GM23338 (cell line): ENCODE data around the gene REPS1.

Source experiments
- CREB1 ChIP-seq: fragments of 250-450 bp; sonication (Bioruptor Pico); IDR thresholded peaks from 2 replicates; pipeline ENCODE4 v1.5.0; 2020; ENCODE audit warnings: low read depth, mild to moderate bottlenecking, moderate library complexity
- EZH2 ChIP-seq: fragments of 200-600 bp; sonication (generic); IDR thresholded peaks from one replicate; pipeline ENCODE4 v1.8.0; 2017; ENCODE audit warnings: antibody characterized with exemption, mild to moderate bottlenecking, low read depth; ENCODE audit not compliant: unreplicated experiment
- EZH2phosphoT487 ChIP-seq: fragments of 200-600 bp; sonication (generic); IDR thresholded peaks from one replicate; pipeline ENCODE4 v1.8.1; 2018; ENCODE audit warnings: antibody characterized with exemption; ENCODE audit not compliant: unreplicated experiment
- JUNB ChIP-seq: IDR thresholded peaks from one replicate; pipeline ENCODE4 v1.6.1; 2016; ENCODE audit warnings: antibody characterized with exemption; ENCODE audit not compliant: unreplicated experiment
- NANOG ChIP-seq: IDR thresholded peaks from 2 replicates; pipeline ENCODE4 v1.6.1; 2016; ENCODE audit warnings: antibody characterized with exemption, borderline replicate concordance
- POLR2AphosphoS5 ChIP-seq: IDR thresholded peaks from 2 replicates; pipeline ENCODE4 v1.6.1; 2016; ENCODE audit warnings: antibody characterized with exemption, low read depth
- STAT1 ChIP-seq: IDR thresholded peaks from one replicate; pipeline ENCODE4 v1.6.1; 2016; ENCODE audit warnings: antibody characterized with exemption; ENCODE audit not compliant: unreplicated experiment
- ZNF114 ChIP-seq: fragments of 250-450 bp; sonication (Bioruptor Pico); IDR thresholded peaks from 2 replicates; pipeline ENCODE4 v1.5.0; 2020; ENCODE audit warnings: mild to moderate bottlenecking, moderate library complexity
- ZNF331 ChIP-seq: fragments of 250-450 bp; sonication (Bioruptor Pico); IDR thresholded peaks from 2 replicates; pipeline ENCODE4 v1.5.0; 2020; ENCODE audit warnings: low read depth, mild to moderate bottlenecking, moderate library complexity
- TF ChIP-seq, protein P1 (sequence below), 2 experiments: fragments of 200-600 bp in 1 of 2; sonication (generic) in 1 of 2; conservative IDR thresholded peaks; 2 replicates each; pipeline versions ENCODE4 v1.5.1 to v1.6.1; 2016 to 2017; ENCODE audit warnings: antibody characterized with exemption in 2 of 2, low read depth in 2 of 2, mild to moderate bottlenecking in 2 of 2, moderate library complexity in 1 of 2
- TF ChIP-seq, protein P2 (sequence below): IDR thresholded peaks from one replicate; pipeline ENCODE4 v1.6.1; 2018; ENCODE audit warnings: antibody characterized with exemption; ENCODE audit not compliant: unreplicated experiment
- TF ChIP-seq, protein P3 (sequence below): fragments of 250-450 bp; sonication (Bioruptor Pico); IDR thresholded peaks from 2 replicates; pipeline ENCODE4 v1.5.0; 2020; ENCODE audit warnings: mild to moderate bottlenecking, moderate library complexity

- TF ChIP-seq POLR2AphosphoS5 (no peak), EZH2 (no peak), EZH2phosphoT487 (no peak), CREB1 (CRISPR knock-in tag) (no peak), NANOG (no peak), ZNF114 (CRISPR knock-in tag) (no peak), JUNB (no peak), STAT1 (no peak), ZNF331 (CRISPR knock-in tag) (no peak)
- TF ChIP-seq, protein P1, sequence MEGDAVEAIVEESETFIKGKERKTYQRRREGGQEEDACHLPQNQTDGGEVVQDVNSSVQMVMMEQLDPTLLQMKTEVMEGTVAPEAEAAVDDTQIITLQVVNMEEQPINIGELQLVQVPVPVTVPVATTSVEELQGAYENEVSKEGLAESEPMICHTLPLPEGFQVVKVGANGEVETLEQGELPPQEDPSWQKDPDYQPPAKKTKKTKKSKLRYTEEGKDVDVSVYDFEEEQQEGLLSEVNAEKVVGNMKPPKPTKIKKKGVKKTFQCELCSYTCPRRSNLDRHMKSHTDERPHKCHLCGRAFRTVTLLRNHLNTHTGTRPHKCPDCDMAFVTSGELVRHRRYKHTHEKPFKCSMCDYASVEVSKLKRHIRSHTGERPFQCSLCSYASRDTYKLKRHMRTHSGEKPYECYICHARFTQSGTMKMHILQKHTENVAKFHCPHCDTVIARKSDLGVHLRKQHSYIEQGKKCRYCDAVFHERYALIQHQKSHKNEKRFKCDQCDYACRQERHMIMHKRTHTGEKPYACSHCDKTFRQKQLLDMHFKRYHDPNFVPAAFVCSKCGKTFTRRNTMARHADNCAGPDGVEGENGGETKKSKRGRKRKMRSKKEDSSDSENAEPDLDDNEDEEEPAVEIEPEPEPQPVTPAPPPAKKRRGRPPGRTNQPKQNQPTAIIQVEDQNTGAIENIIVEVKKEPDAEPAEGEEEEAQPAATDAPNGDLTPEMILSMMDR (conservative IDR thresholded peaks at IDR 0.05; ENCODE audit: low read depth in 2 of 2): no peak
- TF ChIP-seq, protein P2, sequence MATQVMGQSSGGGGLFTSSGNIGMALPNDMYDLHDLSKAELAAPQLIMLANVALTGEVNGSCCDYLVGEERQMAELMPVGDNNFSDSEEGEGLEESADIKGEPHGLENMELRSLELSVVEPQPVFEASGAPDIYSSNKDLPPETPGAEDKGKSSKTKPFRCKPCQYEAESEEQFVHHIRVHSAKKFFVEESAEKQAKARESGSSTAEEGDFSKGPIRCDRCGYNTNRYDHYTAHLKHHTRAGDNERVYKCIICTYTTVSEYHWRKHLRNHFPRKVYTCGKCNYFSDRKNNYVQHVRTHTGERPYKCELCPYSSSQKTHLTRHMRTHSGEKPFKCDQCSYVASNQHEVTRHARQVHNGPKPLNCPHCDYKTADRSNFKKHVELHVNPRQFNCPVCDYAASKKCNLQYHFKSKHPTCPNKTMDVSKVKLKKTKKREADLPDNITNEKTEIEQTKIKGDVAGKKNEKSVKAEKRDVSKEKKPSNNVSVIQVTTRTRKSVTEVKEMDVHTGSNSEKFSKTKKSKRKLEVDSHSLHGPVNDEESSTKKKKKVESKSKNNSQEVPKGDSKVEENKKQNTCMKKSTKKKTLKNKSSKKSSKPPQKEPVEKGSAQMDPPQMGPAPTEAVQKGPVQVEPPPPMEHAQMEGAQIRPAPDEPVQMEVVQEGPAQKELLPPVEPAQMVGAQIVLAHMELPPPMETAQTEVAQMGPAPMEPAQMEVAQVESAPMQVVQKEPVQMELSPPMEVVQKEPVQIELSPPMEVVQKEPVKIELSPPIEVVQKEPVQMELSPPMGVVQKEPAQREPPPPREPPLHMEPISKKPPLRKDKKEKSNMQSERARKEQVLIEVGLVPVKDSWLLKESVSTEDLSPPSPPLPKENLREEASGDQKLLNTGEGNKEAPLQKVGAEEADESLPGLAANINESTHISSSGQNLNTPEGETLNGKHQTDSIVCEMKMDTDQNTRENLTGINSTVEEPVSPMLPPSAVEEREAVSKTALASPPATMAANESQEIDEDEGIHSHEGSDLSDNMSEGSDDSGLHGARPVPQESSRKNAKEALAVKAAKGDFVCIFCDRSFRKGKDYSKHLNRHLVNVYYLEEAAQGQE: no peak
- TF ChIP-seq, protein P3, sequence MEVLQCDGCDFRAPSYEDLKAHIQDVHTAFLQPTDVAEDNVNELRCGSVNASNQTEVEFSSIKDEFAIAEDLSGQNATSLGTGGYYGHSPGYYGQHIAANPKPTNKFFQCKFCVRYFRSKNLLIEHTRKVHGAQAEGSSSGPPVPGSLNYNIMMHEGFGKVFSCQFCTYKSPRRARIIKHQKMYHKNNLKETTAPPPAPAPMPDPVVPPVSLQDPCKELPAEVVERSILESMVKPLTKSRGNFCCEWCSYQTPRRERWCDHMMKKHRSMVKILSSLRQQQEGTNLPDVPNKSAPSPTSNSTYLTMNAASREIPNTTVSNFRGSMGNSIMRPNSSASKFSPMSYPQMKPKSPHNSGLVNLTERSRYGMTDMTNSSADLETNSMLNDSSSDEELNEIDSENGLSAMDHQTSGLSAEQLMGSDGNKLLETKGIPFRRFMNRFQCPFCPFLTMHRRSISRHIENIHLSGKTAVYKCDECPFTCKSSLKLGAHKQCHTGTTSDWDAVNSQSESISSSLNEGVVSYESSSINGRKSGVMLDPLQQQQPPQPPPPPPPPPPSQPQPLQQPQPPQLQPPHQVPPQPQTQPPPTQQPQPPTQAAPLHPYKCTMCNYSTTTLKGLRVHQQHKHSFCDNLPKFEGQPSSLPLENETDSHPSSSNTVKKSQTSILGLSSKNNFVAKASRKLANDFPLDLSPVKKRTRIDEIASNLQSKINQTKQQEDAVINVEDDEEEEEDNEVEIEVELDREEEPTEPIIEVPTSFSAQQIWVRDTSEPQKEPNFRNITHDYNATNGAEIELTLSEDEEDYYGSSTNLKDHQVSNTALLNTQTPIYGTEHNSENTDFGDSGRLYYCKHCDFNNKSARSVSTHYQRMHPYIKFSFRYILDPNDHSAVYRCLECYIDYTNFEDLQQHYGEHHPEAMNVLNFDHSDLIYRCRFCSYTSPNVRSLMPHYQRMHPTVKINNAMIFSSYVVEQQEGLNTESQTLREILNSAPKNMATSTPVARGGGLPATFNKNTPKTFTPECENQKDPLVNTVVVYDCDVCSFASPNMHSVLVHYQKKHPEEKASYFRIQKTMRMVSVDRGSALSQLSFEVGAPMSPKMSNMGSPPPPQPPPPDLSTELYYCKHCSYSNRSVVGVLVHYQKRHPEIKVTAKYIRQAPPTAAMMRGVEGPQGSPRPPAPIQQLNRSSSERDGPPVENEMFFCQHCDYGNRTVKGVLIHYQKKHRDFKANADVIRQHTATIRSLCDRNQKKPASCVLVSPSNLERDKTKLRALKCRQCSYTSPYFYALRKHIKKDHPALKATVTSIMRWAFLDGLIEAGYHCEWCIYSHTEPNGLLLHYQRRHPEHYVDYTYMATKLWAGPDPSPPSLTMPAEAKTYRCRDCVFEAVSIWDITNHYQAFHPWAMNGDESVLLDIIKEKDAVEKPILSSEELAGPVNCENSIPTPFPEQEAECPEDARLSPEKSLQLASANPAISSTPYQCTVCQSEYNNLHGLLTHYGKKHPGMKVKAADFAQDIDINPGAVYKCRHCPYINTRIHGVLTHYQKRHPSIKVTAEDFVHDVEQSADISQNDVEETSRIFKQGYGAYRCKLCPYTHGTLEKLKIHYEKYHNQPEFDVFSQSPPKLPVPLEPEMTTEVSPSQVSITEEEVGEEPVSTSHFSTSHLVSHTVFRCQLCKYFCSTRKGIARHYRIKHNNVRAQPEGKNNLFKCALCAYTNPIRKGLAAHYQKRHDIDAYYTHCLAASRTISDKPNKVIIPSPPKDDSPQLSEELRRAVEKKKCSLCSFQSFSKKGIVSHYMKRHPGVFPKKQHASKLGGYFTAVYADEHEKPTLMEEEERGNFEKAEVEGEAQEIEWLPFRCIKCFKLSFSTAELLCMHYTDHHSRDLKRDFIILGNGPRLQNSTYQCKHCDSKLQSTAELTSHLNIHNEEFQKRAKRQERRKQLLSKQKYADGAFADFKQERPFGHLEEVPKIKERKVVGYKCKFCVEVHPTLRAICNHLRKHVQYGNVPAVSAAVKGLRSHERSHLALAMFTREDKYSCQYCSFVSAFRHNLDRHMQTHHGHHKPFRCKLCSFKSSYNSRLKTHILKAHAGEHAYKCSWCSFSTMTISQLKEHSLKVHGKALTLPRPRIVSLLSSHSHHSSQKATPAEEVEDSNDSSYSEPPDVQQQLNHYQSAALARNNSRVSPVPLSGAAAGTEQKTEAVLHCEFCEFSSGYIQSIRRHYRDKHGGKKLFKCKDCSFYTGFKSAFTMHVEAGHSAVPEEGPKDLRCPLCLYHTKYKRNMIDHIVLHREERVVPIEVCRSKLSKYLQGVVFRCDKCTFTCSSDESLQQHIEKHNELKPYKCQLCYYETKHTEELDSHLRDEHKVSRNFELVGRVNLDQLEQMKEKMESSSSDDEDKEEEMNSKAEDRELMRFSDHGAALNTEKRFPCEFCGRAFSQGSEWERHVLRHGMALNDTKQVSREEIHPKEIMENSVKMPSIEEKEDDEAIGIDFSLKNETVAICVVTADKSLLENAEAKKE (CRISPR knock-in tag): no peak
Measured at GRCh38 chr6:138963531-138963930, 24.5 kb downstream of the REPS1 start.
